ENCODE measurements around the gene CRELD2. TPM values are rescaled to one million over a fixed set of nuclear protein-coding genes. Genes with fewer than 3 reads are reported as not detected.

The CRELD2 gene
- total and polyA plus RNA-seq, 2 of the 8 experiments (the other 6 are each of a cell fraction or from before 2014, with no cell fraction given) = 24.5 to 36.6 TPM

DNA sequence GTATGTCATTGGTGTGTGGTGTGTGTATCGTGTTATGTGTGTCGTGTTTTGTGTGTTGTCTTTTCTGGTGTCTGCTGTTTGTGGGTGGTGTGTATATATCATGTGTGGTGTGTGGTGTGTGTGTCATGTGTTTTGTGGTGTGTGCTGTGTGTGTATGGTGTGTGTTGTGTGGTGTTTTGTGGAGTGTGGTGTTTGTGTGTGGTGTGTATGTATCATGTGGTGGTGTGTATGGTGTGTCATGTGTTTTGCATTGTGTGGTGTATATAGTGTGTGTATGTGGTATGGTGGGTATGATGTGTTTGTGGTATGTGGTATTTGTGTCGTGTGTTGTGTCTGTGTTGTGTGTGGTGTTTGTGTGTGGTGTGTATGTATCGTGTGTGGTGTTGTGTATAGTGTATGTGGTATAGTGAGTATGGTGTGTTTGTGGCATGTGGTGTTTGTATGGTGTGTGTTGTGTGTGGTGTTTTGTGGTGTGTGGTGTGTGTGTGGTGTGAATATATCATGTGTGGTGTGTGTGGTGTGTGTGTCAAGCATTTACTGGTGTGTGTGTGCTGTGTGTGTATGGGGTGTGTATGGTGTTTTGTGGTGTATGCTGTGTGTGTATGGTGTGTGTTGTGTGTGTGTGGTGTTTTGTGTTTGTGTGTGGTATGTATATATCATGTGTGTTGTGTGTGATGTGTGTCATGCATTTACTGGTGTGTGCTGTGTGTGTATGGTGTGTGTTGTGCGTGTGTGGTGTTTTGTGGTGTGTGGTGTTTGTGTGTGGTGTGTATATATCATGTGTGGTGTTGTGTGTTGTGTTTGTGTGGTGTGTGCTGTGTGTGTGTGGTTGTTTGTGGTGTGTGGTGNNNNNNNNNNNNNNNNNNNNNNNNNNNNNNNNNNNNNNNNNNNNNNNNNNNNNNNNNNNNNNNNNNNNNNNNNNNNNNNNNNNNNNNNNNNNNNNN, 54.9 kb downstream of the CRELD2 start (continued):
- TF ChIP-seq, protein P1, sequence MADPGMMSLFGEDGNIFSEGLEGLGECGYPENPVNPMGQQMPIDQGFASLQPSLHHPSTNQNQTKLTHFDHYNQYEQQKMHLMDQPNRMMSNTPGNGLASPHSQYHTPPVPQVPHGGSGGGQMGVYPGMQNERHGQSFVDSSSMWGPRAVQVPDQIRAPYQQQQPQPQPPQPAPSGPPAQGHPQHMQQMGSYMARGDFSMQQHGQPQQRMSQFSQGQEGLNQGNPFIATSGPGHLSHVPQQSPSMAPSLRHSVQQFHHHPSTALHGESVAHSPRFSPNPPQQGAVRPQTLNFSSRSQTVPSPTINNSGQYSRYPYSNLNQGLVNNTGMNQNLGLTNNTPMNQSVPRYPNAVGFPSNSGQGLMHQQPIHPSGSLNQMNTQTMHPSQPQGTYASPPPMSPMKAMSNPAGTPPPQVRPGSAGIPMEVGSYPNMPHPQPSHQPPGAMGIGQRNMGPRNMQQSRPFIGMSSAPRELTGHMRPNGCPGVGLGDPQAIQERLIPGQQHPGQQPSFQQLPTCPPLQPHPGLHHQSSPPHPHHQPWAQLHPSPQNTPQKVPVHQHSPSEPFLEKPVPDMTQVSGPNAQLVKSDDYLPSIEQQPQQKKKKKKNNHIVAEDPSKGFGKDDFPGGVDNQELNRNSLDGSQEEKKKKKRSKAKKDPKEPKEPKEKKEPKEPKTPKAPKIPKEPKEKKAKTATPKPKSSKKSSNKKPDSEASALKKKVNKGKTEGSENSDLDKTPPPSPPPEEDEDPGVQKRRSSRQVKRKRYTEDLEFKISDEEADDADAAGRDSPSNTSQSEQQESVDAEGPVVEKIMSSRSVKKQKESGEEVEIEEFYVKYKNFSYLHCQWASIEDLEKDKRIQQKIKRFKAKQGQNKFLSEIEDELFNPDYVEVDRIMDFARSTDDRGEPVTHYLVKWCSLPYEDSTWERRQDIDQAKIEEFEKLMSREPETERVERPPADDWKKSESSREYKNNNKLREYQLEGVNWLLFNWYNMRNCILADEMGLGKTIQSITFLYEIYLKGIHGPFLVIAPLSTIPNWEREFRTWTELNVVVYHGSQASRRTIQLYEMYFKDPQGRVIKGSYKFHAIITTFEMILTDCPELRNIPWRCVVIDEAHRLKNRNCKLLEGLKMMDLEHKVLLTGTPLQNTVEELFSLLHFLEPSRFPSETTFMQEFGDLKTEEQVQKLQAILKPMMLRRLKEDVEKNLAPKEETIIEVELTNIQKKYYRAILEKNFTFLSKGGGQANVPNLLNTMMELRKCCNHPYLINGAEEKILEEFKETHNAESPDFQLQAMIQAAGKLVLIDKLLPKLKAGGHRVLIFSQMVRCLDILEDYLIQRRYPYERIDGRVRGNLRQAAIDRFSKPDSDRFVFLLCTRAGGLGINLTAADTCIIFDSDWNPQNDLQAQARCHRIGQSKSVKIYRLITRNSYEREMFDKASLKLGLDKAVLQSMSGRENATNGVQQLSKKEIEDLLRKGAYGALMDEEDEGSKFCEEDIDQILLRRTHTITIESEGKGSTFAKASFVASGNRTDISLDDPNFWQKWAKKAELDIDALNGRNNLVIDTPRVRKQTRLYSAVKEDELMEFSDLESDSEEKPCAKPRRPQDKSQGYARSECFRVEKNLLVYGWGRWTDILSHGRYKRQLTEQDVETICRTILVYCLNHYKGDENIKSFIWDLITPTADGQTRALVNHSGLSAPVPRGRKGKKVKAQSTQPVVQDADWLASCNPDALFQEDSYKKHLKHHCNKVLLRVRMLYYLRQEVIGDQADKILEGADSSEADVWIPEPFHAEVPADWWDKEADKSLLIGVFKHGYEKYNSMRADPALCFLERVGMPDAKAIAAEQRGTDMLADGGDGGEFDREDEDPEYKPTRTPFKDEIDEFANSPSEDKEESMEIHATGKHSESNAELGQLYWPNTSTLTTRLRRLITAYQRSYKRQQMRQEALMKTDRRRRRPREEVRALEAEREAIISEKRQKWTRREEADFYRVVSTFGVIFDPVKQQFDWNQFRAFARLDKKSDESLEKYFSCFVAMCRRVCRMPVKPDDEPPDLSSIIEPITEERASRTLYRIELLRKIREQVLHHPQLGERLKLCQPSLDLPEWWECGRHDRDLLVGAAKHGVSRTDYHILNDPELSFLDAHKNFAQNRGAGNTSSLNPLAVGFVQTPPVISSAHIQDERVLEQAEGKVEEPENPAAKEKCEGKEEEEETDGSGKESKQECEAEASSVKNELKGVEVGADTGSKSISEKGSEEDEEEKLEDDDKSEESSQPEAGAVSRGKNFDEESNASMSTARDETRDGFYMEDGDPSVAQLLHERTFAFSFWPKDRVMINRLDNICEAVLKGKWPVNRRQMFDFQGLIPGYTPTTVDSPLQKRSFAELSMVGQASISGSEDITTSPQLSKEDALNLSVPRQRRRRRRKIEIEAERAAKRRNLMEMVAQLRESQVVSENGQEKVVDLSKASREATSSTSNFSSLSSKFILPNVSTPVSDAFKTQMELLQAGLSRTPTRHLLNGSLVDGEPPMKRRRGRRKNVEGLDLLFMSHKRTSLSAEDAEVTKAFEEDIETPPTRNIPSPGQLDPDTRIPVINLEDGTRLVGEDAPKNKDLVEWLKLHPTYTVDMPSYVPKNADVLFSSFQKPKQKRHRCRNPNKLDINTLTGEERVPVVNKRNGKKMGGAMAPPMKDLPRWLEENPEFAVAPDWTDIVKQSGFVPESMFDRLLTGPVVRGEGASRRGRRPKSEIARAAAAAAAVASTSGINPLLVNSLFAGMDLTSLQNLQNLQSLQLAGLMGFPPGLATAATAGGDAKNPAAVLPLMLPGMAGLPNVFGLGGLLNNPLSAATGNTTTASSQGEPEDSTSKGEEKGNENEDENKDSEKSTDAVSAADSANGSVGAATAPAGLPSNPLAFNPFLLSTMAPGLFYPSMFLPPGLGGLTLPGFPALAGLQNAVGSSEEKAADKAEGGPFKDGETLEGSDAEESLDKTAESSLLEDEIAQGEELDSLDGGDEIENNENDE (IDR thresholded peaks at IDR 0.05; ENCODE audit: insufficient replicate concordance, low read length) = no peak
